HepG2 (cell line): ENCODE measurements around the gene HSD11B2. TPM values are rescaled to one million over a fixed set of nuclear protein-coding genes. Genes with fewer than 3 reads are reported as not detected.

ENCODE experiments used
- AKAP8 ChIP-seq: sonication (generic); formaldehyde crosslinking; IDR thresholded peaks from 2 replicates; pipeline ENCODE4 v1.5.1; 2020; ENCODE audit warnings: mild to moderate bottlenecking, missing genetic modification reagents
- ARID2 ChIP-seq: sonication (generic); formaldehyde crosslinking; IDR thresholded peaks from 2 replicates; pipeline ENCODE4 v1.8.1; 2022; ENCODE audit warnings: mild to moderate bottlenecking, missing genetic modification reagents, borderline replicate concordance
- BRF2 ChIP-seq: sonication (generic); formaldehyde crosslinking; IDR thresholded peaks from 2 replicates; pipeline ENCODE4 v1.8.1; 2022; ENCODE audit warnings: mild to moderate bottlenecking, missing genetic modification reagents
- CCAR2 ChIP-seq: fragments of 200-400 bp; formaldehyde crosslinking; optimal IDR thresholded peaks from 2 replicates; pipeline ENCODE3; 2018; ENCODE audit warnings: low read depth, mild to moderate bottlenecking, low read length, moderate library complexity
- CENPX ChIP-seq: sonication (generic); formaldehyde crosslinking; IDR thresholded peaks from 2 replicates; pipeline ENCODE4 v1.9.0; 2021; ENCODE audit warnings: mild to moderate bottlenecking, missing genetic modification reagents, moderate library complexity
- GABPA ChIP-seq, 2 experiments: IDR thresholded peaks; 2 replicates each; pipeline ENCODE4 v1.6.1; 2011 to 2016; ENCODE audit warnings: low read depth in 2 of 2, low read length in 1 of 2, missing biosample characterization in 1 of 2, missing genetic modification characterization in 1 of 2
- HNF4A ChIP-seq: sonication (generic); formaldehyde crosslinking; IDR thresholded peaks from 2 replicates; pipeline ENCODE4 v1.4.0; 2020; ENCODE audit warnings: missing genetic modification reagents
- HNRNPL ChIP-seq: fragments of 200-400 bp; formaldehyde crosslinking; IDR thresholded peaks from 2 replicates; pipeline ENCODE4 v1.6.1; 2017; ENCODE audit warnings: mild to moderate bottlenecking, low read depth, low read length
- KLF13 ChIP-seq: sonication (generic); formaldehyde crosslinking; IDR thresholded peaks from 2 replicates; pipeline ENCODE4 v1.4.0; 2020; ENCODE audit warnings: mild to moderate bottlenecking, missing genetic modification reagents
- KLF16 ChIP-seq, 2 experiments: sonication (generic) in 1 of 2; formaldehyde crosslinking in 1 of 2; IDR thresholded peaks; 2 replicates each; pipeline versions ENCODE4 v1.6.1 to v1.8.0; 2016 to 2023; ENCODE audit warnings: missing genetic modification reagents in 2 of 2, missing compliant biosample characterization in 1 of 2
- LBX2 ChIP-seq: sonication (generic); formaldehyde crosslinking; IDR thresholded peaks from 2 replicates; pipeline ENCODE4 v1.5.0; 2020; ENCODE audit warnings: missing genetic modification reagents, mild to moderate bottlenecking, borderline replicate concordance
- MAFG ChIP-seq: sonication (generic); formaldehyde crosslinking; IDR thresholded peaks from 2 replicates; pipeline ENCODE4 v1.5.1; 2020; ENCODE audit warnings: mild to moderate bottlenecking, missing genetic modification reagents
- MLLT10 ChIP-seq: sonication (generic); formaldehyde crosslinking; IDR thresholded peaks from 2 replicates; pipeline ENCODE4 v1.4.0; 2020; ENCODE audit warnings: missing genetic modification reagents
- MTA3 ChIP-seq: sonication (generic); formaldehyde crosslinking; IDR thresholded peaks from 2 replicates; pipeline ENCODE4 v1.4.0; 2020; ENCODE audit warnings: missing genetic modification reagents
- MXD3 ChIP-seq: IDR thresholded peaks from 2 replicates; pipeline ENCODE4 v1.6.1; 2016; ENCODE audit warnings: mild to moderate bottlenecking, missing biosample characterization, missing genetic modification reagents
- NFIC ChIP-seq: IDR thresholded peaks from 2 replicates; pipeline ENCODE4 v1.6.1; 2012; ENCODE audit warnings: mild to moderate bottlenecking, low read length, inconsistent platforms
- RFX3 ChIP-seq: IDR thresholded peaks from 2 replicates; pipeline ENCODE4 v1.6.1; 2016; ENCODE audit warnings: missing biosample characterization, missing genetic modification reagents
- TBX2 ChIP-seq: sonication (generic); formaldehyde crosslinking; IDR thresholded peaks from 2 replicates; pipeline ENCODE4 v1.5.0; 2020; ENCODE audit warnings: missing genetic modification reagents, mild to moderate bottlenecking, borderline replicate concordance
- THRA ChIP-seq: sonication (generic); formaldehyde crosslinking; IDR thresholded peaks from 2 replicates; pipeline ENCODE4 v1.4.0; 2020; ENCODE audit warnings: missing genetic modification reagents, borderline replicate concordance
- ZGPAT ChIP-seq: IDR thresholded peaks from 2 replicates; pipeline ENCODE4 v1.6.1; 2016; ENCODE audit warnings: mild to moderate bottlenecking
- ZMYM2 ChIP-seq: sonication (generic); formaldehyde crosslinking; IDR thresholded peaks from 2 replicates; pipeline ENCODE4 v1.8.0; 2022; ENCODE audit warnings: mild to moderate bottlenecking, missing genetic modification reagents
- ZNF224 ChIP-seq: sonication (generic); formaldehyde crosslinking; IDR thresholded peaks from 2 replicates; pipeline ENCODE4 v1.5.0; 2020; ENCODE audit warnings: mild to moderate bottlenecking, missing genetic modification reagents
- ZNF230 ChIP-seq: sonication (generic); formaldehyde crosslinking; IDR thresholded peaks from 2 replicates; pipeline ENCODE4 v1.4.0; 2020; ENCODE audit warnings: mild to moderate bottlenecking, missing genetic modification reagents
- ZNF510 ChIP-seq: sonication (generic); formaldehyde crosslinking; IDR thresholded peaks from 2 replicates; pipeline ENCODE4 v1.4.0; 2020; ENCODE audit warnings: low read depth, mild to moderate bottlenecking, missing genetic modification reagents
- ZNF530 ChIP-seq: sonication (generic); formaldehyde crosslinking; IDR thresholded peaks from 2 replicates; pipeline ENCODE4 v1.5.0; 2020; ENCODE audit warnings: low read depth, mild to moderate bottlenecking, missing genetic modification reagents
- ZNF75D ChIP-seq: sonication (generic); formaldehyde crosslinking; IDR thresholded peaks from 2 replicates; pipeline ENCODE4 v1.8.1; 2023; ENCODE audit warnings: missing genetic modification reagents, mild to moderate bottlenecking, borderline replicate concordance
- ZZZ3 ChIP-seq: sonication (generic); formaldehyde crosslinking; IDR thresholded peaks from 2 replicates; pipeline ENCODE4 v1.4.0; 2020; ENCODE audit warnings: missing genetic modification reagents, mild to moderate bottlenecking, borderline replicate concordance
- polyA plus RNA-seq, 8 experiments: library from polyadenylated mRNA; depleted of rRNA in 3 of 8; stranded (reverse) in 7 of 8; unstranded in 1 of 8; fragments of >200 nt; fragmentation: Illumina TruSeq in 4 of 8; extraction: Trizol in 4 of 8; gene quantifications; 2 replicates each; pipeline versions ENCODE4 v1.2.1 to v1.2.3, GENCODE V29; 2011 to 2016; ENCODE audit warnings: low read depth in 4 of 8, missing spikeins in 1 of 8, mixed read lengths in 1 of 8; ENCODE audit not compliant: insufficient read depth in 1 of 8
- total RNA-seq, 5 experiments: library from RNA; depleted of rRNA; stranded (reverse); fragments of >200 nt; fragmentation: Illumina TruSeq; extraction: Trizol; gene quantifications; 2 replicates each; pipeline ENCODE4 v1.2.3, GENCODE V29; 2016; ENCODE audit warnings: low read depth in 1 of 5

Gene HSD11B2
- total and polyA plus RNA-seq, 2 of the 13 experiments (the other 11 are each of a cell fraction or from before 2014, with no cell fraction given), result 8.9 to 13.6 TPM

- no peak for TF ChIP-seq MLLT10 (CRISPR knock-in tag)
- TF ChIP-seq RFX3 (CRISPR knock-in tag), result no peak
- TF ChIP-seq ARID2 (CRISPR knock-in tag), result no peak
- 0 out of 2 replicates have a peak, but pooled peaks have one; percentile 39 for TF ChIP-seq ZNF230 (CRISPR knock-in tag)
- no peak for TF ChIP-seq BRF2 (CRISPR knock-in tag)
- TF ChIP-seq LBX2 (CRISPR knock-in tag), result no peak
- 0 out of 2 replicates have a peak, but pooled peaks have one; percentile 19 for TF ChIP-seq KLF13 (CRISPR knock-in tag)
- TF ChIP-seq HNF4A, result peak; percentile 59
- TF ChIP-seq MAFG (CRISPR knock-in tag), result no peak
- no peak for TF ChIP-seq ZNF530
- TF ChIP-seq ZMYM2 (CRISPR knock-in tag), result no peak
- TF ChIP-seq ZGPAT, result no peak
- no peak for TF ChIP-seq ZNF510 (CRISPR knock-in tag)
- TF ChIP-seq MXD3 (CRISPR knock-in tag), result no peak
- no peak for TF ChIP-seq AKAP8 (CRISPR knock-in tag)
- TF ChIP-seq KLF16 (CRISPR knock-in tag; IDR thresholded peaks at IDR 0.05), result no peak
- TF ChIP-seq CENPX, result no peak
- TF ChIP-seq MTA3 (CRISPR knock-in tag), result no peak
- TF ChIP-seq HNRNPL, result peak; percentile 88
- TF ChIP-seq NFIC, result no peak
- TF ChIP-seq CCAR2, result no peak
- no peak for TF ChIP-seq ZZZ3
- no peak for TF ChIP-seq GABPA (IDR thresholded peaks at IDR 0.05; ENCODE audit: low read depth, low read length)
- no peak for TF ChIP-seq GABPA (CRISPR knock-in tag; IDR thresholded peaks at IDR 0.05; ENCODE audit: low read depth)
- TF ChIP-seq ZNF75D (CRISPR knock-in tag), result no peak
- TF ChIP-seq TBX2 (CRISPR knock-in tag), result peak; percentile 45; the same call in 1 of the 2 replicates
- no peak for TF ChIP-seq ZNF224 (CRISPR knock-in tag)
- TF ChIP-seq THRA (CRISPR knock-in tag), result peak; percentile 24; the same call in 1 of the 2 replicates
Measured at GRCh38 chr16:67459066-67459860, 28.3 kb downstream of the HSD11B2 start (continued).
